H9 (cell line): ENCODE results near the gene MYLK4. TPM values are rescaled to one million over a fixed set of nuclear protein-coding genes. Genes with fewer than 3 reads are reported as not detected.

ENCODE experiments used
- DNase-seq: peaks from one replicate; pipeline ENCODE4 v3.0.0-alpha.2; 2017
- H2AFZ ChIP-seq: one replicate; pipeline ENCODE4 v1.6.1; 2013; ENCODE audit warnings: mild to moderate bottlenecking, low read length, control low read depth, moderate library complexity
- H2AK5ac ChIP-seq: 2 replicates; pipeline ENCODE4 v1.6.1; 2013; ENCODE audit warnings: low read length, control low read depth, mixed read lengths; ENCODE audit not compliant: insufficient read length
- H2BK120ac ChIP-seq: one replicate; pipeline ENCODE4 v1.6.1; 2013; ENCODE audit warnings: low read depth, mild to moderate bottlenecking, low read length, control low read depth, inconsistent platforms; ENCODE audit not compliant: poor library complexity, severe bottlenecking
- H2BK12ac ChIP-seq: 2 replicates; pipeline ENCODE4 v1.6.1; 2013; ENCODE audit warnings: low read length, control low read depth, mixed read lengths, low read depth; ENCODE audit not compliant: insufficient read length
- H2BK15ac ChIP-seq: 2 replicates; pipeline ENCODE4 v1.6.1; 2013; ENCODE audit warnings: low read depth, low read length, control low read depth
- H2BK20ac ChIP-seq: one replicate; pipeline ENCODE4 v1.6.1; 2013; ENCODE audit warnings: low read depth, mild to moderate bottlenecking, low read length, control low read depth, inconsistent platforms; ENCODE audit not compliant: poor library complexity, severe bottlenecking
- H2BK5ac ChIP-seq: 2 replicates; pipeline ENCODE4 v1.6.1; 2013; ENCODE audit warnings: low read length, control low read depth, mixed read lengths; ENCODE audit not compliant: insufficient read length
- H3K14ac ChIP-seq: 2 replicates; pipeline ENCODE4 v1.6.1; 2013; ENCODE audit warnings: low read length, control low read depth; ENCODE audit not compliant: insufficient read depth
- H3K18ac ChIP-seq: 2 replicates; pipeline ENCODE4 v1.6.1; 2013; ENCODE audit warnings: low read depth, mild to moderate bottlenecking, mixed read lengths, low read length, control low read depth; ENCODE audit not compliant: insufficient read length
- H3K23ac ChIP-seq: 2 replicates; pipeline ENCODE4 v1.6.1; 2013; ENCODE audit warnings: low read length, control low read depth, mixed read lengths, low read depth; ENCODE audit not compliant: insufficient read length
- H3K23me2 ChIP-seq: 2 replicates; pipeline ENCODE4 v1.6.1; 2013; ENCODE audit warnings: low read depth, mild to moderate bottlenecking, mixed read lengths, low read length, control low read depth; ENCODE audit not compliant: insufficient read length, poor library complexity, severe bottlenecking
- H3K27ac ChIP-seq: 2 replicates; pipeline ENCODE4 v1.5.1; 2013; ENCODE audit warnings: low read length, control low read depth, mixed read lengths, low read depth; ENCODE audit not compliant: insufficient read length
- H3K27me3 ChIP-seq: 2 replicates; pipeline ENCODE4 v1.6.1; 2013; ENCODE audit warnings: low read length, control low read depth, inconsistent platforms; ENCODE audit not compliant: insufficient read depth
- H3K4ac ChIP-seq: 2 replicates; pipeline ENCODE4 v1.6.1; 2013; ENCODE audit warnings: low read depth, mild to moderate bottlenecking, control low read depth, inconsistent platforms, low read length, moderate library complexity
- H3K4me1 ChIP-seq: 2 replicates; pipeline ENCODE4 v1.6.1; 2013; ENCODE audit warnings: low read length, control low read depth, inconsistent platforms; ENCODE audit not compliant: insufficient read depth
- H3K4me2 ChIP-seq: 2 replicates; pipeline ENCODE4 v1.6.1; 2013; ENCODE audit warnings: low read length, control low read depth, mixed read lengths; ENCODE audit not compliant: insufficient read length, insufficient read depth
- H3K56ac ChIP-seq: 2 replicates; pipeline ENCODE4 v1.6.1; 2013; ENCODE audit warnings: low read depth, mild to moderate bottlenecking, mixed read lengths, low read length, control low read depth; ENCODE audit not compliant: insufficient read length
- H3K79me1 ChIP-seq: 2 replicates; pipeline ENCODE4 v1.6.1; 2013; ENCODE audit warnings: low read depth, mild to moderate bottlenecking, moderate library complexity, low read length, control low read depth, inconsistent platforms; ENCODE audit not compliant: insufficient read depth, poor library complexity, severe bottlenecking
- H3K79me2 ChIP-seq: 2 replicates; pipeline ENCODE4 v1.6.1; 2013; ENCODE audit warnings: low read length, control low read depth, inconsistent platforms; ENCODE audit not compliant: insufficient read depth
- H3K9ac ChIP-seq: 2 replicates; pipeline ENCODE4 v1.6.1; 2013; ENCODE audit warnings: low read length, control low read depth, mixed read lengths; ENCODE audit not compliant: insufficient read length; ENCODE audit errors: extremely low read depth
- H3K9me3 ChIP-seq: one replicate; pipeline ENCODE4 v1.6.1; 2013; ENCODE audit warnings: low read depth, low read length, inconsistent platforms; ENCODE audit not compliant: control insufficient read depth
- H3T11ph ChIP-seq: one replicate; pipeline ENCODE4 v1.6.1; 2013; ENCODE audit warnings: mild to moderate bottlenecking, low read length, control low read depth, inconsistent platforms
- H4K20me1 ChIP-seq: one replicate; pipeline ENCODE4 v1.6.1; 2013; ENCODE audit not compliant: control insufficient read depth, insufficient read length, insufficient read depth
- H4K5ac ChIP-seq: 2 replicates; pipeline ENCODE4 v1.6.1; 2013; ENCODE audit warnings: low read depth, mild to moderate bottlenecking, mixed read lengths, low read length, control low read depth; ENCODE audit not compliant: insufficient read length
- H4K8ac ChIP-seq: replicated peaks from 2 replicates; pipeline ENCODE4 v1.6.1; 2013; ENCODE audit warnings: low read length, control low read depth, mixed read lengths, low read depth; ENCODE audit not compliant: insufficient read length
- H4K91ac ChIP-seq: 2 replicates; pipeline ENCODE4 v1.6.1; 2013; ENCODE audit warnings: low read depth, mild to moderate bottlenecking, moderate library complexity, mixed read lengths, low read length, control low read depth; ENCODE audit not compliant: insufficient read length
- H3K27ac Mint-ChIP-seq, 3 experiments: 2 replicates in 2 of 3; 3 replicates in 1 of 3; pipeline ENCODE4 v1.8.0; 2020 to 2021; ENCODE audit warnings: mixed read lengths in 3 of 3, mild to moderate bottlenecking in 1 of 3, moderate library complexity in 1 of 3
- H3K27me3 Mint-ChIP-seq: 2 replicates; pipeline ENCODE4 v1.8.0; 2021; ENCODE audit warnings: low read depth, mild to moderate bottlenecking, moderate library complexity, mixed read lengths
- H3K36me3 Mint-ChIP-seq, 3 experiments: 2 replicates in 2 of 3; 3 replicates in 1 of 3; pipeline ENCODE4 v1.8.0; 2020 to 2021; ENCODE audit warnings: low read depth in 3 of 3, mixed read lengths in 3 of 3; ENCODE audit not compliant: insufficient read depth in 1 of 3
- H3K4me1 Mint-ChIP-seq, 2 experiments: 2 replicates each; pipeline ENCODE4 v1.8.0; 2020; ENCODE audit warnings: mixed read lengths in 2 of 2
- H3K4me3 Mint-ChIP-seq, 2 experiments: 2 replicates in 1 of 2; 3 replicates in 1 of 2; pipeline ENCODE4 v1.8.0; 2020 to 2021; ENCODE audit warnings: mild to moderate bottlenecking in 2 of 2, mixed read lengths in 2 of 2, moderate library complexity in 1 of 2
- H3K9me3 Mint-ChIP-seq, 2 experiments: 2 replicates in 1 of 2; 3 replicates in 1 of 2; pipeline ENCODE4 v1.8.0; 2020; ENCODE audit warnings: mild to moderate bottlenecking in 2 of 2, mixed read lengths in 2 of 2, moderate library complexity in 1 of 2
- CTCF ChIP-seq: fragments of 200-600 bp; sonication (generic); conservative IDR thresholded peaks from 3 replicates; pipeline ENCODE4 v1.8.0; 2021; ENCODE audit warnings: antibody characterized with exemption, mild to moderate bottlenecking
- WGBS: extraction: QIAGEN DNeasy Blood & Tissue Kit; methylation state at CpG from one replicate; pipeline ENCODE4 v1.1.7; 2013; ENCODE audit warnings: missing lambda C conversion rate, low lambda C conversion rate, mixed read lengths; ENCODE audit not compliant: insufficient read length; ENCODE audit errors: extremely low coverage; 5-methylcytosine and 5-hydroxymethylcytosine counted together
- total RNA-seq: library from RNA; stranded (reverse); gene quantifications from 2 replicates; pipeline ENCODE4 v1.2.1, GENCODE V29; 2021

The MYLK4 gene
- total RNA-seq, 1 experiment from 2014 or later, result 0.28 TPM

- no peaks in the 10 kb centered on the region for H3K27me3 ChIP-seq
- H3K4ac ChIP-seq, result no peak overlapping the region
- no peak overlapping the region for H3K9ac ChIP-seq
- no peak overlapping the region for H3T11ph ChIP-seq
- no peak overlapping the region for H4K91ac ChIP-seq
- no peaks in the 10 kb centered on the region for H3K4me1 ChIP-seq
- no peak overlapping the region for H4K5ac ChIP-seq
- no peak for DNase-seq
- H3K79me2 ChIP-seq, result no peaks in the 10 kb centered on the region
- H3K36me3 Mint-ChIP-seq, result peaks cover 2 to 13% (median 6%) of the 10 kb centered on the region in 3 experiments; a peak in 6 of 7 replicates
- no CpG with 5 or more reads among the region's 6 CpGs for WGBS
- no peak overlapping the region for H3K56ac ChIP-seq
- H3K27ac ChIP-seq, result no peak overlapping the region
- H3K14ac ChIP-seq, result no peak overlapping the region
- H3K4me2 ChIP-seq, result no peak overlapping the region
- peaks cover 10 to 22% of the 10 kb centered on the region in 2 experiments; a peak in 4 of 5 replicates for H3K9me3 Mint-ChIP-seq
- no peak overlapping the region for H2BK120ac ChIP-seq
- no peak overlapping the region for H3K18ac ChIP-seq
- H3K23me2 ChIP-seq, result no peaks in the 10 kb centered on the region
- no peak overlapping the region for H3K4me3 Mint-ChIP-seq
- TF ChIP-seq CTCF, result no peak
- H2BK15ac ChIP-seq, result no peak overlapping the region
- no peak overlapping the region for H2AK5ac ChIP-seq
- no peaks in the 10 kb centered on the region; the same call in 1 of the 2 replicates for H3K27me3 Mint-ChIP-seq
- no peaks in the 10 kb centered on the region for H3K79me1 ChIP-seq
- no peaks in the 10 kb centered on the region for H4K20me1 ChIP-seq
- H3K27ac Mint-ChIP-seq, result no peak overlapping the region
- H3K9me3 ChIP-seq, result no peaks in the 10 kb centered on the region
- H3K4me1 Mint-ChIP-seq, result peaks cover 9 to 12% of the 10 kb centered on the region in 2 experiments
- no peak overlapping the region for H2BK12ac ChIP-seq
- H4K8ac ChIP-seq, result no peak overlapping the region
- no peak overlapping the region for H2BK20ac ChIP-seq
- no peak overlapping the region for H2BK5ac ChIP-seq
- H2AFZ ChIP-seq, result no peak overlapping the region
- no peak overlapping the region for H3K23ac ChIP-seq
Observed at GRCh38 chr6:2718334-2719092, 32.2 kb downstream of the MYLK4 start.
